WTC11 (cell line): Measurements from ENCODE around the gene ATP6V0D1. TPM values are rescaled to one million over a fixed set of nuclear protein-coding genes. Genes with fewer than 3 reads are reported as not detected.

Experiments
- ATAC-seq: fragments of 200-7000 bp; cut with Tn5 transposase; 2 replicates; pipeline ENCODE4 v1.10.0; 2021; ENCODE audit warnings: mild to moderate bottlenecking, moderate library complexity
- CTCF ChIA-PET: fragments of 300-600 bp; sonication (Branson Sonifier 250); formaldehyde crosslinking; loops from one replicate; lab custom pipeline; 2021; ENCODE audit warnings: antibody characterized with exemption; lab: Charles Lee
- POLR2A ChIA-PET: fragments of 350-600 bp; sonication (Branson Sonifier 250); formaldehyde crosslinking; loops from one replicate; lab custom pipeline; 2021; ENCODE audit warnings: antibody characterized with exemption; lab: Charles Lee
- DNase-seq: peaks from one replicate; pipeline ENCODE4 v3.0.0; 2021; ENCODE audit warnings: low spot score
- H3K27ac Mint-ChIP-seq: 2 replicates; pipeline ENCODE4 v1.8.0; 2021; ENCODE audit warnings: mixed read lengths
- H3K27me3 Mint-ChIP-seq: 2 replicates; pipeline ENCODE4 v1.8.0; 2021; ENCODE audit warnings: low read depth, mild to moderate bottlenecking, moderate library complexity, mixed read lengths
- H3K36me3 Mint-ChIP-seq: 2 replicates; pipeline ENCODE4 v1.8.0; 2021; ENCODE audit warnings: mixed read lengths
- H3K4me1 Mint-ChIP-seq: 2 replicates; pipeline ENCODE4 v1.8.0; 2022; ENCODE audit warnings: mixed read lengths
- H3K4me3 Mint-ChIP-seq: 2 replicates; pipeline ENCODE4 v1.8.0; 2021; ENCODE audit warnings: mild to moderate bottlenecking, moderate library complexity, mixed read lengths
- H3K9me3 Mint-ChIP-seq: 2 replicates; pipeline ENCODE4 v1.8.0; 2021; ENCODE audit warnings: mixed read lengths
- ARID4B ChIP-seq: sonication (generic); formaldehyde crosslinking; IDR thresholded peaks from 2 replicates; pipeline ENCODE4 v1.8.0; 2023; ENCODE audit warnings: missing genetic modification reagents, mild to moderate bottlenecking, borderline replicate concordance
- CBFB ChIP-seq: sonication (generic); formaldehyde crosslinking; IDR thresholded peaks from 2 replicates; pipeline ENCODE4 v1.8.1; 2022; ENCODE audit warnings: mild to moderate bottlenecking, low read depth, missing genetic modification reagents
- CREM ChIP-seq: sonication (generic); formaldehyde crosslinking; IDR thresholded peaks from 2 replicates; pipeline ENCODE4 v1.8.1; 2022; ENCODE audit warnings: mild to moderate bottlenecking, missing genetic modification reagents, moderate library complexity
- CTCF ChIP-seq: fragments of 200-600 bp; IDR thresholded peaks from 2 replicates; pipeline ENCODE4 v1.8.0; 2022; ENCODE audit warnings: antibody characterized with exemption
- ELF4 ChIP-seq: sonication (generic); formaldehyde crosslinking; IDR thresholded peaks from 2 replicates; pipeline ENCODE4 v1.8.1; 2022; ENCODE audit warnings: low read depth, mild to moderate bottlenecking, moderate library complexity, missing genetic modification reagents
- HMGXB4 ChIP-seq: sonication (generic); formaldehyde crosslinking; IDR thresholded peaks from 2 replicates; pipeline ENCODE4 v1.8.1; 2023; ENCODE audit warnings: mild to moderate bottlenecking, moderate library complexity, missing genetic modification reagents
- IRF1 ChIP-seq: sonication (generic); formaldehyde crosslinking; IDR thresholded peaks from 2 replicates; pipeline ENCODE4 v1.8.0; 2023; ENCODE audit warnings: missing genetic modification reagents
- JAZF1 ChIP-seq: fragments of 250-450 bp; sonication (Bioruptor Pico); IDR thresholded peaks from 2 replicates; pipeline ENCODE4 v1.9.0; 2021; ENCODE audit warnings: moderate library complexity, mild to moderate bottlenecking, inconsistent platforms
- KAT7 ChIP-seq: sonication (generic); formaldehyde crosslinking; IDR thresholded peaks from 2 replicates; pipeline ENCODE4 v1.8.1; 2023; ENCODE audit warnings: missing genetic modification reagents, mild to moderate bottlenecking, borderline replicate concordance
- NR1H2 ChIP-seq: sonication (generic); formaldehyde crosslinking; IDR thresholded peaks from 2 replicates; pipeline ENCODE4 v1.9.0; 2021; ENCODE audit warnings: mild to moderate bottlenecking, moderate library complexity, missing genetic modification reagents
- SOX15 ChIP-seq: fragments of 250-450 bp; sonication (Bioruptor Pico); IDR thresholded peaks from 2 replicates; pipeline ENCODE4 v1.9.0; 2021; ENCODE audit warnings: mild to moderate bottlenecking
- ZBTB21 ChIP-seq: sonication (generic); formaldehyde crosslinking; IDR thresholded peaks from 2 replicates; pipeline ENCODE4 v1.8.1; 2023; ENCODE audit warnings: mild to moderate bottlenecking, missing genetic modification reagents, borderline replicate concordance
- ZNF121 ChIP-seq: sonication (generic); formaldehyde crosslinking; IDR thresholded peaks from 2 replicates; pipeline ENCODE4 v1.8.0; 2023; ENCODE audit warnings: missing genetic modification reagents
- ZNF232 ChIP-seq: sonication (generic); formaldehyde crosslinking; IDR thresholded peaks from 2 replicates; pipeline ENCODE4 v1.8.0; 2022; ENCODE audit warnings: mild to moderate bottlenecking, missing genetic modification reagents
- ZNF281 ChIP-seq: sonication (generic); formaldehyde crosslinking; IDR thresholded peaks from 2 replicates; pipeline ENCODE4 v1.8.0; 2023; ENCODE audit warnings: mild to moderate bottlenecking, missing genetic modification reagents
- ZNF317 ChIP-seq: sonication (generic); formaldehyde crosslinking; IDR thresholded peaks from 2 replicates; pipeline ENCODE4 v1.8.1; 2023; ENCODE audit warnings: low read depth, mild to moderate bottlenecking, moderate library complexity, missing genetic modification reagents, borderline replicate concordance
- total RNA-seq: library from RNA; stranded (reverse); gene quantifications from 3 replicates; pipeline ENCODE4 v1.2.3, GENCODE V29; 2021
- TF ChIP-seq, protein P1 (sequence below): sonication (generic); formaldehyde crosslinking; IDR thresholded peaks from 2 replicates; pipeline ENCODE4 v1.8.1; 2023; ENCODE audit warnings: mild to moderate bottlenecking, missing genetic modification reagents, moderate library complexity
- TF ChIP-seq, protein P2 (sequence below): sonication (generic); formaldehyde crosslinking; IDR thresholded peaks from 2 replicates; pipeline ENCODE4 v1.8.1; 2022; ENCODE audit warnings: low read depth, mild to moderate bottlenecking, moderate library complexity, missing genetic modification reagents, borderline replicate concordance
- TF ChIP-seq, protein P3 (sequence below): sonication (generic); formaldehyde crosslinking; IDR thresholded peaks from 2 replicates; pipeline ENCODE4 v1.8.1; 2023; ENCODE audit warnings: mild to moderate bottlenecking, missing genetic modification reagents

The ATP6V0D1 gene
- total RNA-seq, 1 experiment from 2014 or later: 44.1 TPM

GRCh38 chr16:67445441-67445912 is 35.5 kb downstream of the ATP6V0D1 start (continued):
- TF ChIP-seq ARID4B (CRISPR knock-in tag) (no peak), IRF1 (CRISPR knock-in tag) (no peak), CBFB (CRISPR knock-in tag) (no peak), ZNF121 (CRISPR knock-in tag) (no peak), ZBTB21 (CRISPR knock-in tag) (no peak)
- TF ChIP-seq, protein P1, sequence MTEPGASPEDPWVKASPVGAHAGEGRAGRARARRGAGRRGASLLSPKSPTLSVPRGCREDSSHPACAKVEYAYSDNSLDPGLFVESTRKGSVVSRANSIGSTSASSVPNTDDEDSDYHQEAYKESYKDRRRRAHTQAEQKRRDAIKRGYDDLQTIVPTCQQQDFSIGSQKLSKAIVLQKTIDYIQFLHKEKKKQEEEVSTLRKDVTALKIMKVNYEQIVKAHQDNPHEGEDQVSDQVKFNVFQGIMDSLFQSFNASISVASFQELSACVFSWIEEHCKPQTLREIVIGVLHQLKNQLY: no peak

DNA sequence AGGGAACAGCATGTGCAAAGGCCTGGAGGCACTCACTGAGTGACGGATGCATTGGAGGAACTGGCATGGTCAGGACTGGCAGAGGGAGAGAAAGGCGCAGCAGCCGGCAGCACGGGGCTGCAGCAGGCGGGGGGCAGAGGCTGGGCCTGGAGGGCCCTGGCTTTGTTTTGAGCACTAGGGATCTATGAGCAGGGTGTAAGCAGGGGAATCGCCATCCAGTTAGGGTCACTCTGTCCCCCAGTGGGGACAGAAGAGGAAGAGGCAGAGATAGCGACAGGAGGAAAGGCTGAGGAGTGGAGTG is 35.9 kb downstream of the ATP6V0D1 start:
- Mint-ChIP-seq H3K27ac (no peak overlapping the region), H3K36me3 (0 out of 2 replicates have a peak, but pooled peaks cover 3% of the 10 kb centered on the region), H3K4me1 (peaks cover 6% of the 10 kb centered on the region), H3K9me3 (no peaks in the 10 kb centered on the region), H3K4me3 (no peak overlapping the region), H3K27me3 (no peaks in the 10 kb centered on the region)
- ChIA-PET CTCF (interaction anchor here (1.0 to 12.8 kb wide), 17 partner anchors 9 to 371 kb away, joined by 3 to 234 read pairs (median 9); partner anchors contain the start of genes ATP6V0D1, FHOD1, HSD11B2 and KCTD19), POLR2A (interaction anchor here (1.4 kb wide), 1 partner anchor 14 kb away, joined by 3 read pairs; the partner anchor contains the start of gene HSD11B2)
- no peak for TF ChIP-seq ZNF232 (CRISPR knock-in tag)
- no peak for TF ChIP-seq ELF4 (CRISPR knock-in tag)
- no peak for TF ChIP-seq ZNF281 (CRISPR knock-in tag)
- TF ChIP-seq, protein P2, sequence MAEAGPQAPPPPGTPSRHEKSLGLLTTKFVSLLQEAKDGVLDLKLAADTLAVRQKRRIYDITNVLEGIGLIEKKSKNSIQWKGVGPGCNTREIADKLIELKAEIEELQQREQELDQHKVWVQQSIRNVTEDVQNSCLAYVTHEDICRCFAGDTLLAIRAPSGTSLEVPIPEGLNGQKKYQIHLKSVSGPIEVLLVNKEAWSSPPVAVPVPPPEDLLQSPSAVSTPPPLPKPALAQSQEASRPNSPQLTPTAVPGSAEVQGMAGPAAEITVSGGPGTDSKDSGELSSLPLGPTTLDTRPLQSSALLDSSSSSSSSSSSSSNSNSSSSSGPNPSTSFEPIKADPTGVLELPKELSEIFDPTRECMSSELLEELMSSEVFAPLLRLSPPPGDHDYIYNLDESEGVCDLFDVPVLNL (CRISPR knock-in tag): no peak
- no peak for TF ChIP-seq SOX15 (CRISPR knock-in tag)
- TF ChIP-seq NR1H2 (CRISPR knock-in tag): no peak
- no peak for TF ChIP-seq JAZF1
- TF ChIP-seq CTCF: no peak
- TF ChIP-seq CREM (CRISPR knock-in tag): no peak
- TF ChIP-seq, protein P1: no peak
- no peak for TF ChIP-seq ZNF317 (CRISPR knock-in tag)
- TF ChIP-seq, protein P3, sequence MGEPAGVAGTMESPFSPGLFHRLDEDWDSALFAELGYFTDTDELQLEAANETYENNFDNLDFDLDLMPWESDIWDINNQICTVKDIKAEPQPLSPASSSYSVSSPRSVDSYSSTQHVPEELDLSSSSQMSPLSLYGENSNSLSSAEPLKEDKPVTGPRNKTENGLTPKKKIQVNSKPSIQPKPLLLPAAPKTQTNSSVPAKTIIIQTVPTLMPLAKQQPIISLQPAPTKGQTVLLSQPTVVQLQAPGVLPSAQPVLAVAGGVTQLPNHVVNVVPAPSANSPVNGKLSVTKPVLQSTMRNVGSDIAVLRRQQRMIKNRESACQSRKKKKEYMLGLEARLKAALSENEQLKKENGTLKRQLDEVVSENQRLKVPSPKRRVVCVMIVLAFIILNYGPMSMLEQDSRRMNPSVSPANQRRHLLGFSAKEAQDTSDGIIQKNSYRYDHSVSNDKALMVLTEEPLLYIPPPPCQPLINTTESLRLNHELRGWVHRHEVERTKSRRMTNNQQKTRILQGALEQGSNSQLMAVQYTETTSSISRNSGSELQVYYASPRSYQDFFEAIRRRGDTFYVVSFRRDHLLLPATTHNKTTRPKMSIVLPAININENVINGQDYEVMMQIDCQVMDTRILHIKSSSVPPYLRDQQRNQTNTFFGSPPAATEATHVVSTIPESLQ (CRISPR knock-in tag): no peak
- no peak for TF ChIP-seq HMGXB4 (CRISPR knock-in tag)
- no peak for TF ChIP-seq KAT7
- DNase-seq (no peak), ATAC-seq (no peak)
